Measurements from ENCODE around the gene PON2. TPM values are rescaled to one million over a fixed set of nuclear protein-coding genes. Genes with fewer than 3 reads are reported as not detected.

The PON2 gene
- total RNA-seq, result 66.9 and 90.7 TPM in 2 replicates

GRCh38 chr7:95434557-95435421 is at the start of gene PON2:
Gene PON2 (minus strand): TSS chr7:95435028. CDS start chr7:95434951, 77 bp downstream.

GRCh38 chr7:95396136-95397032 is 38.4 kb downstream of the PON2 start, which contains the start of gene PON3:
Gene PON3 (minus strand): TSS chr7:95396375. CDS start chr7:95396350, 25 bp downstream.

Other genes starting within 250 kb of the PON2 start
- not detected in 2 replicates for gene PON1, start 110.5 kb downstream of the PON2 start, total RNA-seq
- gene PON3, start 38.7 kb downstream of the PON2 start, total RNA-seq, result 0.32 and 0.76 TPM in 2 replicates
- gene ASB4, start 50.9 kb upstream of the PON2 start, total RNA-seq, result not detected in 2 replicates
- gene PDK4, start 161.5 kb upstream of the PON2 start, total RNA-seq, result 2.9 and 7.9 TPM in 2 replicates